Activated T-cell treated with anti-CD3 and anti-CD28 coated beads, Interleukin-2, amount 50 U/mL, for 24 hours (primary cell): Measurements from ENCODE around the gene SRD5A1.

Experiments used
- DNase-seq: peaks from one replicate; pipeline ENCODE4 v3.0.0-alpha.2; 2020
- H3K27ac Mint-ChIP-seq: 2 replicates; pipeline ENCODE4 v1.8.0; 2020; ENCODE audit warnings: mild to moderate bottlenecking, mixed read lengths
- H3K27me3 Mint-ChIP-seq: 2 replicates; pipeline ENCODE4 v1.8.0; 2020; ENCODE audit warnings: mixed read lengths
- H3K36me3 Mint-ChIP-seq: 2 replicates; pipeline ENCODE4 v1.8.0; 2020; ENCODE audit warnings: low read depth, mixed read lengths
- H3K4me1 Mint-ChIP-seq: 2 replicates; pipeline ENCODE4 v1.8.0; 2020; ENCODE audit warnings: low read depth, mixed read lengths
- H3K4me3 Mint-ChIP-seq: 2 replicates; pipeline ENCODE4 v1.8.0; 2020; ENCODE audit warnings: mild to moderate bottlenecking, moderate library complexity, mixed read lengths
- H3K9me3 Mint-ChIP-seq: 2 replicates; pipeline ENCODE4 v1.8.0; 2020; ENCODE audit warnings: mixed read lengths

Gene SRD5A1

GRCh38 chr5:6616632-6617031 is 16.6 kb upstream of the SRD5A1 start:
- Mint-ChIP-seq H3K4me1 (peaks cover 38% of the 10 kb centered on the region), H3K36me3 (peaks cover 95% of the 10 kb centered on the region), H3K9me3 (no peaks in the 10 kb centered on the region), H3K27ac (no peak overlapping the region), H3K4me3 (no peak overlapping the region), H3K27me3 (no peaks in the 10 kb centered on the region)
- no peak for DNase-seq

- no peak for DNase-seq
- no peaks in the 10 kb centered on the region for H3K27me3 Mint-ChIP-seq
Measured at GRCh38 chr5:6623228-6623627, 10.0 kb upstream of the SRD5A1 start.

GRCh38 chr5:6623941-6624340 is 9.3 kb upstream of the SRD5A1 start:
- Mint-ChIP-seq H3K4me1 (peaks cover 56% of the 10 kb centered on the region), H3K4me3 (no peak overlapping the region), H3K36me3 (peaks cover 95% of the 10 kb centered on the region), H3K27ac (no peak overlapping the region), H3K27me3 (no peaks in the 10 kb centered on the region), H3K9me3 (peaks cover 8% of the 10 kb centered on the region)
- no peak for DNase-seq

More at GRCh38 chr5:6623228-6623627, 10.0 kb upstream of the SRD5A1 start:
- H3K36me3 Mint-ChIP-seq: peaks cover 93% of the 10 kb centered on the region
- peaks cover 52% of the 10 kb centered on the region for H3K4me1 Mint-ChIP-seq
- no peak overlapping the region for H3K27ac Mint-ChIP-seq
- H3K9me3 Mint-ChIP-seq: peaks cover 8% of the 10 kb centered on the region
- no peak overlapping the region for H3K4me3 Mint-ChIP-seq

- H3K4me1 Mint-ChIP-seq: peaks cover 74% of the 10 kb centered on the region
- H3K27ac Mint-ChIP-seq: peak overlapping the region; percentile 57
- peaks cover 97% of the 10 kb centered on the region for H3K36me3 Mint-ChIP-seq
- no peaks in the 10 kb centered on the region for H3K27me3 Mint-ChIP-seq
- no peak for DNase-seq
- peaks cover 8% of the 10 kb centered on the region for H3K9me3 Mint-ChIP-seq
- H3K4me3 Mint-ChIP-seq: no peak overlapping the region
Measured at GRCh38 chr5:6626508-6626907, 6.7 kb upstream of the SRD5A1 start.

GRCh38 chr5:6631441-6631840 is 1.8 kb upstream of the SRD5A1 start:
- Mint-ChIP-seq H3K27ac (peak overlapping the region; percentile 84), H3K4me3 (peak overlapping the region; percentile 99), H3K9me3 (no peaks in the 10 kb centered on the region), H3K27me3 (no peaks in the 10 kb centered on the region), H3K4me1 (peaks cover 48% of the 10 kb centered on the region), H3K36me3 (peaks cover 73% of the 10 kb centered on the region)
- no peak for DNase-seq

DNA sequence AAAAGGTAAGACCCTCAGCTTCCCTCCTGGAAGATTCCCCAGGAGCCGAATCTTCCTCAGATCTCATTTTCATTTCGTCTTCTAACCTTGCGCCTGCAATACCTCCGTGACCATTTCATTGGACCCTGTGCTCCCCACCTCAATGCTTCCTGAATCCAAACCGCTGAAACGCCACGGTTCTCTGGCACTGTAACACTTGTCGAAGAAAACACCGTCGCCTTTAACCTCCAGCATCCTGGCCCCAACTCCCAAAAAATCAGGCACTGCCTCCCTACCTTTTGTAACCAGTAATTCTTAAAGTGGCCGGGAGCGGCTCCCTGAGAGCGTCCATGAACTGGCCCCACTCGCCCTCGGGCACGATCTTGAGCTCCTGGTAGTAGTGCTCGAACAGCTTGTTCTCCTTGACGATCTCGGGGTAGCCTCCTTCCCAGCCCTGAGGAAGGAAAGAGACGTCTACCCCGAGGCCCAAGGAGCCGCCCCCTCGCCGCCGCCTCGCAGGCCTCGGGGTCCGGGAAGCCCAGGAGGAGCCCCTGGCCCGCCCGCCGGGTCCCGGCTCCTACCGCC is 834 bp upstream of the SRD5A1 start:
- H3K4me1 Mint-ChIP-seq: peaks cover 42% of the 10 kb centered on the region
- DNase-seq: no peak
- H3K27ac Mint-ChIP-seq: peak overlapping the region; percentile 99
- H3K27me3 Mint-ChIP-seq: no peaks in the 10 kb centered on the region
- peaks cover 66% of the 10 kb centered on the region for H3K36me3 Mint-ChIP-seq
- H3K4me3 Mint-ChIP-seq: peak overlapping the region; percentile 99
- H3K9me3 Mint-ChIP-seq: no peaks in the 10 kb centered on the region

- Mint-ChIP-seq H3K9me3 (no peaks in the 10 kb centered on the region), H3K4me1 (peaks cover 33% of the 10 kb centered on the region), H3K4me3 (peak overlapping the region; percentile 99), H3K27me3 (no peaks in the 10 kb centered on the region), H3K27ac (peak overlapping the region; percentile 99), H3K36me3 (peaks cover 54% of the 10 kb centered on the region)
- DNase-seq: no peak
Measured at GRCh38 chr5:6633469-6634245, 417 bp downstream of the SRD5A1 start.

GRCh38 chr5:6634306-6634705 is 1.1 kb downstream of the SRD5A1 start:
- H3K4me3 Mint-ChIP-seq: peak overlapping the region; percentile 99
- DNase-seq: no peak
- H3K4me1 Mint-ChIP-seq: peaks cover 28% of the 10 kb centered on the region
- peak overlapping the region; percentile 83 for H3K27ac Mint-ChIP-seq
- no peaks in the 10 kb centered on the region for H3K9me3 Mint-ChIP-seq
- no peaks in the 10 kb centered on the region for H3K27me3 Mint-ChIP-seq
- peaks cover 47% of the 10 kb centered on the region for H3K36me3 Mint-ChIP-seq

- Mint-ChIP-seq H3K27ac (no peak overlapping the region), H3K4me1 (peaks cover 22% of the 10 kb centered on the region), H3K4me3 (peak overlapping the region; percentile 99), H3K9me3 (no peaks in the 10 kb centered on the region), H3K27me3 (no peaks in the 10 kb centered on the region), H3K36me3 (peaks cover 41% of the 10 kb centered on the region)
- no peak for DNase-seq
Measured at GRCh38 chr5:6634788-6635430, 1.7 kb downstream of the SRD5A1 start.

GRCh38 chr5:6636293-6636692 is 3.1 kb downstream of the SRD5A1 start:
- no peak overlapping the region for H3K27ac Mint-ChIP-seq
- H3K36me3 Mint-ChIP-seq: peaks cover 29% of the 10 kb centered on the region
- no peaks in the 10 kb centered on the region for H3K27me3 Mint-ChIP-seq
- no peak overlapping the region for H3K4me3 Mint-ChIP-seq
- peaks cover 8% of the 10 kb centered on the region for H3K4me1 Mint-ChIP-seq
- H3K9me3 Mint-ChIP-seq: no peaks in the 10 kb centered on the region
- DNase-seq: no peak

DNA sequence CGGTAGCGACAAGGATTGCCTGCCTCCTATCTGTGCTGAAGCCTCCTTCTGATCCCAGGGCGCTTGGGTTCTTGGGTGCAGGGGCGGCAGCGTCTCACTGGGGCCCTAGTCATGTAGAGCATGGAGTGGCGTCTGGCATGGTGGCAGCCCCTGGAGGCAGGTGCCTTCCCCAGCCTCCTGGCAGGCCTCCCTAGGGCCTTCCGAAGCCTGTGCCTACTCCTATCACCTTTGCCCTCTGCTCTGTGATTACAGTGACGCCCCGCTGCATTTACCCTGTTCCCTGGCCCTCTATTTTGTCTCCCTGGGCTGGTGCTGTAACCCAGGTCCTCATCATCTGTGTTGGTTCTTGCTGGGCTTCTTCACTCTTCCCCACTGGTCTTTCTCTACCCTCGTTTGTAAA is 3.8 kb downstream of the SRD5A1 start:
- no peak overlapping the region for H3K27ac Mint-ChIP-seq
- peaks cover 22% of the 10 kb centered on the region for H3K36me3 Mint-ChIP-seq
- peaks cover 4% of the 10 kb centered on the region for H3K4me1 Mint-ChIP-seq
- no peak overlapping the region for H3K4me3 Mint-ChIP-seq
- no peaks in the 10 kb centered on the region for H3K9me3 Mint-ChIP-seq
- DNase-seq: no peak
- H3K27me3 Mint-ChIP-seq: no peaks in the 10 kb centered on the region

DNA sequence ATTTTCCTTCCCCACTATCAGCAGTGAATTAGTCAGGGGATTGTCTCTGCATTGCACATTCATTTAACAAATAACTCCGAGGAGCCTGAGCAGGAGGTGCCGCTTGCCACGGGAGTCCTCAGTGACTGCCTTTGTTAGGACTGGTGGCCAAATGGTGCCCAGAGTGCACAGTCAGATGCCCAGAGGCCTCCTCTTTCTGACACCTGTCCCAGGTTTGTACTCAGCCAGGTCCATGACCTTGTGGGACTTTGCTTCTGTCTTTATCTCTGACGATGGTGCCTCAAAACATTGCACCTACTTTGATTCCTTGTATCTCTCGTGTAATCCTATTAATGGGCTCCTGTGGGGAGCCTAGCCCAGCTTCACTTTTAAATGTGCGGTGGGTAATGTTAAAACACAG is 4.3 kb downstream of the SRD5A1 start:
- no peak overlapping the region for H3K27ac Mint-ChIP-seq
- no peak overlapping the region for H3K4me3 Mint-ChIP-seq
- H3K9me3 Mint-ChIP-seq: no peaks in the 10 kb centered on the region
- no peak for DNase-seq
- H3K27me3 Mint-ChIP-seq: no peaks in the 10 kb centered on the region
- H3K4me1 Mint-ChIP-seq: peaks cover 4% of the 10 kb centered on the region
- H3K36me3 Mint-ChIP-seq: peaks cover 16% of the 10 kb centered on the region

GRCh38 chr5:6638236-6638635 is 5.0 kb downstream of the SRD5A1 start:
- Mint-ChIP-seq H3K36me3 (peaks cover 12% of the 10 kb centered on the region), H3K27me3 (no peaks in the 10 kb centered on the region), H3K4me1 (peaks cover 4% of the 10 kb centered on the region), H3K27ac (no peak overlapping the region), H3K4me3 (no peak overlapping the region), H3K9me3 (no peaks in the 10 kb centered on the region)
- no peak for DNase-seq

- peaks cover 21% of the 10 kb centered on the region for H3K36me3 Mint-ChIP-seq
- DNase-seq: no peak
- H3K27me3 Mint-ChIP-seq: no peaks in the 10 kb centered on the region
- H3K9me3 Mint-ChIP-seq: peaks cover 2% of the 10 kb centered on the region
- no peak overlapping the region for H3K27ac Mint-ChIP-seq
- no peaks in the 10 kb centered on the region for H3K4me1 Mint-ChIP-seq
- no peak overlapping the region for H3K4me3 Mint-ChIP-seq
Measured at GRCh38 chr5:6642655-6643054, 9.4 kb downstream of the SRD5A1 start.

GRCh38 chr5:6644794-6645241 is 11.6 kb downstream of the SRD5A1 start:
- Mint-ChIP-seq H3K36me3 (peaks cover 24% of the 10 kb centered on the region), H3K4me3 (no peak overlapping the region), H3K27ac (no peak overlapping the region), H3K27me3 (no peaks in the 10 kb centered on the region), H3K4me1 (no peaks in the 10 kb centered on the region), H3K9me3 (peaks cover 4% of the 10 kb centered on the region)
- DNase-seq: no peak
